ENCODE data around the gene MXRA8. TPM values are rescaled to one million over a fixed set of nuclear protein-coding genes. Genes with fewer than 3 reads are reported as not detected.
A peak's percentile ranks its signal among the peaks of the same experiment; 100 is the strongest.

MXRA8 gene
- total RNA-seq, 1 experiment from 2014 or later: 5.0 TPM

- TF ChIP-seq CTCF (IDR thresholded peaks at IDR 0.05; ENCODE audit: insufficient read depth in 1 of 2, low read depth in 1 of 2, low read length in 1 of 2, severe bottlenecking in 1 of 2, unreplicated experiment in 1 of 2): no peak
- no peak for DNase-seq
- Mint-ChIP-seq H3K27me3 (ENCODE audit: insufficient read depth, unreplicated experiment) (no peaks in the 10 kb centered on the region), H3K36me3 (ENCODE audit: insufficient read depth, unreplicated experiment) (peaks cover 82% of the 10 kb centered on the region), H3K9me3 (ENCODE audit: unreplicated experiment) (no peaks in the 10 kb centered on the region), H3K4me1 (ENCODE audit: low read depth, unreplicated experiment) (peaks cover 6% of the 10 kb centered on the region), H3K27ac (ENCODE audit: unreplicated experiment) (peak overlapping the region; percentile 49), H3K4me3 (ENCODE audit: unreplicated experiment) (no peak overlapping the region)
- no TSS peak for BruUV-seq (replicated peaks)
- ChIA-PET CTCF (no interaction called here), POLR2A (no interaction called here)
- Histone ChIP-seq H3K36me3 (ENCODE audit: control insufficient read depth, insufficient read depth, low read length) (no peaks in the 10 kb centered on the region; the same call in 1 of the 2 replicates), H3K9me3 (no peaks in the 10 kb centered on the region), H3K27me3 (replicated peaks; ENCODE audit: control insufficient read depth, insufficient read depth, low read length) (no peaks in the 10 kb centered on the region), H3K4me3 (ENCODE audit: low read depth, low read length) (no peak overlapping the region), H3K4me1 (peaks cover 4% of the 10 kb centered on the region)
- intact Hi-C loops (cut with micrococcal nuclease; ENCODE audit: unreplicated experiment): no loop called here
These were observed 43.5 kb downstream of the MXRA8 start for GRCh38 chr1:1314678-1315335.

- no peak overlapping the region for H3K4me3 ChIP-seq (ENCODE audit: low read depth, low read length)
- Mint-ChIP-seq H3K9me3 (ENCODE audit: unreplicated experiment) (no peaks in the 10 kb centered on the region), H3K27ac (ENCODE audit: unreplicated experiment) (no peak overlapping the region), H3K4me3 (ENCODE audit: unreplicated experiment) (no peak overlapping the region), H3K27me3 (ENCODE audit: insufficient read depth, unreplicated experiment) (no peaks in the 10 kb centered on the region), H3K4me1 (ENCODE audit: low read depth, unreplicated experiment) (peaks cover 6% of the 10 kb centered on the region), H3K36me3 (ENCODE audit: insufficient read depth, unreplicated experiment) (peaks cover 82% of the 10 kb centered on the region)
- no TSS peak for BruUV-seq (replicated peaks)
- CTCF ChIA-PET: no interaction called here
- no peaks in the 10 kb centered on the region for H3K27me3 ChIP-seq (replicated peaks; ENCODE audit: control insufficient read depth, insufficient read depth, low read length)
- POLR2A ChIA-PET: no interaction called here
- TF ChIP-seq CTCF (IDR thresholded peaks at IDR 0.05; ENCODE audit: insufficient read depth in 1 of 2, low read depth in 1 of 2, low read length in 1 of 2, severe bottlenecking in 1 of 2, unreplicated experiment in 1 of 2): no peak
- DNase-seq: no peak
- no peaks in the 10 kb centered on the region; the same call in 1 of the 2 replicates for H3K36me3 ChIP-seq (ENCODE audit: control insufficient read depth, insufficient read depth, low read length)
- H3K9me3 ChIP-seq: no peaks in the 10 kb centered on the region
- intact Hi-C loops (cut with micrococcal nuclease; ENCODE audit: unreplicated experiment): no loop called here
- peaks cover 10% of the 10 kb centered on the region for H3K4me1 ChIP-seq
These were observed 44.1 kb downstream of the MXRA8 start for GRCh38 chr1:1314237-1314586.

- Mint-ChIP-seq H3K36me3 (ENCODE audit: insufficient read depth, unreplicated experiment) (peaks cover 78% of the 10 kb centered on the region), H3K4me1 (ENCODE audit: low read depth, unreplicated experiment) (peaks cover 6% of the 10 kb centered on the region), H3K27ac (ENCODE audit: unreplicated experiment) (no peak overlapping the region), H3K27me3 (ENCODE audit: insufficient read depth, unreplicated experiment) (no peaks in the 10 kb centered on the region), H3K4me3 (ENCODE audit: unreplicated experiment) (no peak overlapping the region), H3K9me3 (ENCODE audit: unreplicated experiment) (no peaks in the 10 kb centered on the region)
- H3K9me3 ChIP-seq: no peaks in the 10 kb centered on the region
- no TSS peak for BruUV-seq (replicated peaks)
- H3K4me1 ChIP-seq: peaks cover 10% of the 10 kb centered on the region
- TF ChIP-seq CTCF (IDR thresholded peaks at IDR 0.05; ENCODE audit: insufficient read depth in 1 of 2, low read depth in 1 of 2, low read length in 1 of 2, severe bottlenecking in 1 of 2, unreplicated experiment in 1 of 2): no peak
- intact Hi-C loops (cut with micrococcal nuclease; ENCODE audit: unreplicated experiment): no loop called here
- H3K27me3 ChIP-seq (replicated peaks; ENCODE audit: control insufficient read depth, insufficient read depth, low read length): no peaks in the 10 kb centered on the region
- CTCF ChIA-PET: no interaction called here
- POLR2A ChIA-PET: no interaction called here
- H3K4me3 ChIP-seq (ENCODE audit: low read depth, low read length): no peak overlapping the region
- H3K36me3 ChIP-seq (ENCODE audit: control insufficient read depth, insufficient read depth, low read length): no peaks in the 10 kb centered on the region; the same call in 1 of the 2 replicates
- no peak for DNase-seq
These were observed 44.7 kb downstream of the MXRA8 start for GRCh38 chr1:1313500-1314236.
